ENCODE data around the gene OLFM3.

GRCh38 chr1:101854271-101854670 lies 142.5 kb downstream of the OLFM3 start:
- no peak for TF ChIP-seq CTCF (IDR thresholded peaks at IDR 0.05)
- no peak for TF ChIP-seq POLR2A (IDR thresholded peaks at IDR 0.05)

All from uterus (tissue), 2 donors.